OCI-LY7 (cell line): ENCODE measurements around the gene LARGE1. TPM values are rescaled to one million over a fixed set of nuclear protein-coding genes. Genes with fewer than 3 reads are reported as not detected.

ENCODE experiments used
- BruUV-seq: library from RNA; stranded (reverse); fragments of 400-500 nt; replicated peaks from 2 replicates; lab custom pipeline; 2021; lab: Mats Ljungman, UMichigan
- CTCF ChIA-PET: fragments of 300-600 bp; sonication (Branson Sonifier 250); formaldehyde crosslinking; loops from one replicate; lab custom pipeline; 2022; ENCODE audit warnings: antibody characterized with exemption; ENCODE audit not compliant: unreplicated experiment; lab: Charles Lee
- POLR2A ChIA-PET: fragments of 300-600 bp; sonication (Branson Sonifier 250); formaldehyde crosslinking; loops from one replicate; lab custom pipeline; 2022; ENCODE audit warnings: antibody characterized with exemption; lab: Charles Lee
- DNase-seq: peaks from one replicate; pipeline ENCODE4 v3.0.0-alpha.2; 2015; ENCODE audit warnings: low spot score
- H2AFZ ChIP-seq: fragments of 200-600 bp; sonication (generic), shearing (Covaris generic); 2 replicates; pipeline ENCODE4 v1.6.1; 2014; ENCODE audit warnings: mild to moderate bottlenecking, antibody characterized with exemption, low read length, moderate library complexity
- H3K27ac ChIP-seq: fragments of 200-600 bp; sonication (generic); 2 replicates; pipeline ENCODE4 v1.5.1; 2014; ENCODE audit warnings: mixed run types, low read depth, mild to moderate bottlenecking, moderate library complexity, low read length, inconsistent platforms; ENCODE audit not compliant: poor library complexity, severe bottlenecking
- H3K36me3 ChIP-seq: fragments of 200-600 bp; sonication (generic); 2 replicates; pipeline ENCODE4 v1.6.1; 2014; ENCODE audit warnings: mild to moderate bottlenecking, antibody characterized with exemption, low read length, moderate library complexity, mixed read lengths; ENCODE audit not compliant: insufficient read depth
- H3K4me1 ChIP-seq: fragments of 200-600 bp; sonication (generic); 2 replicates; pipeline ENCODE4 v1.5.1; 2014; ENCODE audit warnings: mild to moderate bottlenecking, low read length; ENCODE audit not compliant: insufficient read depth, poor library complexity, severe bottlenecking
- H3K4me2 ChIP-seq: fragments of 200-600 bp; sonication (generic); 2 replicates; pipeline ENCODE4 v1.6.1; 2014; ENCODE audit warnings: mild to moderate bottlenecking, low read length
- H3K4me3 ChIP-seq: fragments of 200-600 bp; sonication (generic); 2 replicates; pipeline ENCODE4 v1.5.1; 2014; ENCODE audit warnings: mild to moderate bottlenecking, low read depth, low read length; ENCODE audit not compliant: poor library complexity, severe bottlenecking
- H3K79me2 ChIP-seq: fragments of 200-600 bp; sonication (generic); 2 replicates; pipeline ENCODE4 v1.6.1; 2016; ENCODE audit warnings: low read depth, mild to moderate bottlenecking, low read length, moderate library complexity, mixed read lengths; ENCODE audit not compliant: insufficient read depth
- H3K9me2 ChIP-seq: fragments of 200-600 bp; sonication (generic); 2 replicates; pipeline ENCODE4 v1.6.1; 2016; ENCODE audit warnings: mild to moderate bottlenecking, low read length, mixed read lengths; ENCODE audit not compliant: insufficient read depth
- H3K9me3 ChIP-seq: fragments of 200-600 bp; sonication (generic); 2 replicates; pipeline ENCODE4 v1.6.1; 2014; ENCODE audit warnings: mild to moderate bottlenecking, mixed run types, low read length, mixed read lengths
- H4K20me1 ChIP-seq: fragments of 200-600 bp; sonication (generic); 2 replicates; pipeline ENCODE4 v1.6.1; 2014; ENCODE audit warnings: mild to moderate bottlenecking, antibody characterized with exemption, low read length, moderate library complexity, mixed read lengths; ENCODE audit not compliant: insufficient read depth
- CTCF ChIP-seq: fragments of 200-600 bp; sonication (generic); conservative IDR thresholded peaks from 2 replicates; pipeline ENCODE4 v1.5.1; 2014; ENCODE audit warnings: mild to moderate bottlenecking, antibody characterized with exemption, low read length, moderate library complexity, mixed read lengths
- EZH2phosphoT487 ChIP-seq: fragments of 200-600 bp; sonication (generic); IDR thresholded peaks from 2 replicates; pipeline ENCODE4 v1.6.1; 2018; ENCODE audit warnings: low read depth, borderline replicate concordance, mild to moderate bottlenecking, mixed run types, antibody characterized with exemption, low read length, moderate library complexity, mixed read lengths
- intact Hi-C: fragments of 100-400 bp; cut with micrococcal nuclease; formaldehyde crosslinking; loops from one replicate; pipeline ENCODE4 v1.10.0; 2022; ENCODE audit not compliant: unreplicated experiment
- total RNA-seq, 2 experiments: library from RNA; depleted of rRNA in 1 of 2; stranded (reverse); fragments of >200 nt in 1 of 2; shearing (Covaris generic) in 1 of 2; gene quantifications; 2 replicates each; pipeline ENCODE4 v1.2.3, GENCODE V29; 2014 to 2022

The LARGE1 gene
- total RNA-seq, 2 experiments from 2014 or later, result 31.5 to 31.9 TPM

- BruUV-seq, result TSS peak; percentile 93
- H3K4me1 ChIP-seq, result peaks cover 74% of the 10 kb centered on the region
- TF ChIP-seq EZH2phosphoT487 (no peak), CTCF (no peak)
- H3K9me2 ChIP-seq, result no peaks in the 10 kb centered on the region
- peak overlapping the region; percentile 77 for H3K4me2 ChIP-seq
- H3K4me3 ChIP-seq, result peak overlapping the region; percentile 53
- peak overlapping the region; percentile 15; the same call in 1 of the 2 replicates for H2AFZ ChIP-seq
- peaks cover 6% of the 10 kb centered on the region; the same call in 1 of the 2 replicates for H3K9me3 ChIP-seq
- H3K36me3 ChIP-seq, result no peaks in the 10 kb centered on the region; the same call in 1 of the 2 replicates
- intact Hi-C loops, result loop anchor here (2.0 to 5.0 kb wide), 4 partner anchors 35 to 571 kb away; no protein-coding TSS in a partner anchor
- no peaks in the 10 kb centered on the region for H3K79me2 ChIP-seq
- peak overlapping the region; percentile 99 for H3K27ac ChIP-seq
- H4K20me1 ChIP-seq, result no peaks in the 10 kb centered on the region
- ChIA-PET CTCF (interaction anchor here (0.6 to 2.3 kb wide), 7 partner anchors 12 to 1751 kb away, joined by 3 to 6 read pairs (median 3); no protein-coding TSS in a partner anchor), POLR2A (interaction anchor here (0.8 to 7.3 kb wide), 14 partner anchors 15 to 297 kb away, joined by 3 to 59 read pairs (median 4); no protein-coding TSS in a partner anchor)
- DNase-seq, result no peak
Measured at GRCh38 chr22:33272180-33272579, 648.1 kb downstream of the LARGE1 start.

GRCh38 chr22:33271390-33272161 lies 648.7 kb downstream of the LARGE1 start:
- Histone ChIP-seq H3K4me3 (peak overlapping the region; percentile 53), H3K9me3 (peaks cover 6% of the 10 kb centered on the region; the same call in 1 of the 2 replicates), H2AFZ (no peak overlapping the region; the same call in 1 of the 2 replicates), H3K4me1 (peaks cover 74% of the 10 kb centered on the region), H3K79me2 (no peaks in the 10 kb centered on the region), H3K9me2 (no peaks in the 10 kb centered on the region), H3K27ac (peak overlapping the region; percentile 99), H4K20me1 (no peaks in the 10 kb centered on the region), H3K4me2 (peak overlapping the region; percentile 77), H3K36me3 (no peaks in the 10 kb centered on the region)
- ChIA-PET CTCF (interaction anchor here (0.6 to 2.3 kb wide), 6 partner anchors 11 to 1751 kb away, joined by 3 to 6 read pairs (median 3); no protein-coding TSS in a partner anchor), POLR2A (interaction anchor here (0.8 to 7.3 kb wide), 18 partner anchors 14 to 304 kb away, joined by 3 to 59 read pairs (median 4); no protein-coding TSS in a partner anchor)
- no TSS peak for BruUV-seq
- intact Hi-C loops, result loop anchor here (1.0 to 5.0 kb wide), 8 partner anchors 28 to 571 kb away; no protein-coding TSS in a partner anchor
- TF ChIP-seq EZH2phosphoT487 (no peak), CTCF (peak; percentile 45)
- peak; percentile 99 for DNase-seq
